GM15510 (cell line): ENCODE results near the gene FKBP8.

Experiments
- POLR2A ChIP-seq: IDR thresholded peaks from 3 replicates; pipeline ENCODE4 v1.6.1; 2011; ENCODE audit warnings: borderline replicate concordance; ENCODE audit not compliant: insufficient read length; ENCODE audit errors: extremely low read depth

FKBP8 gene

DNA sequence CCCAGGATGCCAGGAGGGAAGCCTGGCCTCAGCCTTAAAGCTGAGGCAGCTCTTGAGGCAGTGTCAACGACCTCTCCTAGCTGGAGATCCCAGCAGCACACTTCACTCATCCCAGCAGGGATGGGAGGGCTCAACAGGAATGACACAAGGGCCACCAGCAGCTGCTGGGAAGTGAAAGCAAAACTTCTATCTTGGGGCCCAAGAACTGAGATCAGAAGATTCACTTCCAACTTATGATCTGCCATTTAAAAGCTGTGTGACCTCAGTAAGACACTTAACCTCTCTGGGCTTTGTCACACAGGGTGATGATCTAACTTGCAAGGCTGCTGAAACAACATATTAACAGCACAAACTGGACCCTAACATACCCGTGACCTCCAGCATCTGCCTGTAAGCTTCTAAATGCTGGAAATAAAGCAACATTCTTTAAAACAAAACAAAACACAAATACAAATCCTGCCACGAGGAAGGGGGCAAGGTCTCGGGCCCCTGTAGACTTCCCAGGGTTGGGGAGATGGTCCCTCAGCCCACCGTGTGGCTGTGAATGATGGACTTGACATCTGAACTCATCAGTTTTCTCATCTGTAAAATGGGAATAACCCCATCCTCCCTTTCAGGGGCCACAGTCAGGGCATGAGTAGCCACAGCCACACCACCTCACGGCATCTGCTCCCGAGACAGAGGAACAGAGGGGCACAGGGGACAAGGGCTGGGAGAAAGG is 44.2 kb downstream of the FKBP8 start:
- TF ChIP-seq POLR2A, result no peak

DNA sequence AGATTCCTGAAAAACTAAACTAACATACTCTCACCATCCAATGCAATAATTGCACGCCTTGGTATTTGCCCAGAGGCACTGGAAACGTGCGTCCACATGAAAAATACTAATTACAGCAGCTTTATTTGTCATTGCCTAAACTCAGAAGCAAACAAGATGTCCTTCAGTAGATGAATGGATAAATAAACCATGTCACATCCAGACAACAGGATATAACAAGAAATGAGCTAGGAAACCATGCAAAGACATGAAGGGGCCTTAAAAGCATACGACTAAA is 46.5 kb downstream of the FKBP8 start:
- TF ChIP-seq POLR2A, result no peak

DNA sequence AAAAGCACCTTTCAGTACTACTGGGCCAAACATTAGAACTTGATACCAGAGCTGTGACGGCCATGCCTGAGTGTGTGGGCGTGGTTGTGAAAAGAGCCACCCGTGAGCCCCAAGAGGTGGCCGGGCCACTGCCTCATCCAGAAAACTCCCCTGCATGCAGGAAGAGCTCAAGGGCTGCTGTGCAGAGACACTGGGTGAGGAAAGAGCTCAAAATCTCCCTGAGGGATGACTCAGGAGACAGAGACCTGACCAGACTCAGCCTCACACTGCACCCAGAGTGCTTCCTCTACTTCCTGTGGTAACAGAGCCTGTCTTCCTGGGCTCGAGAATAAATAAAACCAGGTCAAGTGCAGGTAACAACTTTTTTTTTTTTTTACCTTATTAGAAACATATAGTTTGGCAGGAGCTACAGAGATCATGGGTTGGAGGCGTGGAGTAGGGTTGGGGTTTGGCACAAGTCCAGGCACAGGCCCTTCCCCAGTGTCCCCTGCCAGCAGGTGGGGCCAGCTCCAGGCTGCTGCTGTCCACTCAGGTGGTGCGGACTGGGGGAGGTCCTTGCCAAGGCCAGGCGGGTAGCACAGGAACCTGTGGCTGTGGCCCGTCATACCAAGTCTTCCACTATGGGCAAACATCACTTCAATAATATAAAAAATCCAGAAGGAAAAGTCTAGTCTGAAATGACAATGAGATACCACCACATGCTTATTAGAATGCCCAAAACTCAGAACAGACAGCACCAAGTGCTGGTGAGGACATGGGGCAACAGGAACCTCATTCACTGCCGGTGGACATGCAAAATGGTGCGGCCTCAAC is 47.0 kb downstream of the FKBP8 start:
- TF ChIP-seq POLR2A, result no peak

DNA sequence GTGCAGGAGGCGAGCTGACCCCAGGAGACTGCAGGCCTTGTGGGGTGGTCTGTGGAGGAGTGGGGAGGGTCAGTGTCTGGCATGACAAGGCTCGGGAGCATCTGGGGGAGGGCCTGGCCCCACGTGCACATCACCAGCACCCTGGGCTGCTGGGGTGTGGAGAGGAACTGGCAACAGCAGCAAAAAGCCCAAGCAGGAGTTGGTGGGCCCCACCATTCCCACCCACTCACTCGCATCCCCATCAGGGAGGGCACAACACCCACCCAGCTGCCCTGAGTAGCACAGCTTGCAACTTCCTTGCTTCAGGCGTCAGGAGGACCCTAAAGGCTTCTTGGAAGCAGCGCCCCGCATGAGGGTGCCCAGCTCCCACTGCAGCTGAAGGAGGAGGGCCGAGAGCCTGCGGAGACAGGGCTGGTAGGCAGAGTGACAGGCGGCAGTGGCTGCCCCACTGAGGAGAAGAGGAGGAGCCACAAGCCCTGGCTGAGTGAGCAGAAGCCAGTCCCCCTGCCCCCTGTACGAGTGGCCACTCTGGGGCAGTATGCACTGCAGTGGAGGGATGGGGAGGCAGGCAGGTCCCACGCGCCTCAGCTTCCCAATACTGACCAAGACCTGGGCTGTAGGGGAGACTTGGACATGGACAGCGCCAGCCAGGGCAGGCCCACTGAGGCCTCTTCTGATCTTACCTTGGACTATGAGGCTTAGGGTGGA is 48.0 kb downstream of the FKBP8 start:
- no peak for TF ChIP-seq POLR2A

DNA sequence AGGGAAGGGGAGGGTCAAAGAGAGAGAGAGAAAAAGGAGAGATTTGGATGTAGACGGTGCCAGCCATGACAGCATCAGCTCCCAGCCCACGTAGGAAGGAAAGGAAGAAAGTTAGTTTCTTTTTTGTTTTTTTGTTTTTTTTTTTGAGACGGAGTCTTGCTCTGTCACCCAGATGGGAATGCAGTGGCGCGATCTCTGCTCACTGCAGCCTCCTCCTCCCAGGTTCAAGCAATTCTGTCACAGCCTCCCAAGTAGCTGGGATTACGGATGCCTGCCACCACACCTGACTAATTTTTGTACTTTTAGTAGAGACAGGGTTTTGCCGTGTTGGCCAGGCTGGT is 49.1 kb downstream of the FKBP8 start:
- no peak for TF ChIP-seq POLR2A

DNA sequence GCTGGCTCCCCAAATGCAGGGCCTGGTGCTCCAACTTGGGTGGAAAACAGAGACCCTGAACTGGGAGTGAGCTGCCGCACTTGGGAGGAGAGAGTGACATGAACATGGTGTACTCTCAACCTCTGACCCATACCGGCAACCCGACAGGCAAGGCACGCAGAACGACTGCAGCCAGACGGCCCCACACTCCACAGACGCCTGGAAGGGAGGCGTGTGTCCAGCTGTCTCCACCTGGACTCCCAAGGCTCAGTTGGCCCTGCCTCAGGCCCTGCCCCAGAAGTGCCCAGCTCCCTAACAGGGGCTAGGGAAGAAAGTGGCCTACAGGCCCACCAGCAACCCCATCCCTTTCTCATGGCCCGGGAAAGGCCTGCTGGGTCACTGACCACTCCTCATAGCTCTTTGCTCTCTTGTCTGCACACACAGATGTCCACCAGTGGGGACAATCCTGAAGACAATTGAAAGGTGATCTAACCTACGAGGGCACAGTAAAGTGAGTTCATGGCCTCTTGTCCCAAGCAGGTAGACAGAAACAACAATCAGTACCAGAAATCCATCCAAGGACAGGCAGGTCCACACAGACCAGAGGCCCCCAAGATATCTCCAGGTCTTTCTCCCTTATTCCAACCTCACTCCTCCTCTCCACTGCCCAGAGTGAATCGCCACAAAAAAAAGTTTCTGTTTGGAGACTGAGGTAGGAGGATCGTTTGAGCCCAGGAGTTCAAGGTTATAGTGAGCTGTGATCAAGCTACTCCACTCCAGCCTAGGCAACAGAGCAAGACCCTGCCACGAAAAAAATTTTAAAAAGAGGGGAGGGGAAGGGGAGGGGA is 49.7 kb downstream of the FKBP8 start:
- no peak for TF ChIP-seq POLR2A

DNA sequence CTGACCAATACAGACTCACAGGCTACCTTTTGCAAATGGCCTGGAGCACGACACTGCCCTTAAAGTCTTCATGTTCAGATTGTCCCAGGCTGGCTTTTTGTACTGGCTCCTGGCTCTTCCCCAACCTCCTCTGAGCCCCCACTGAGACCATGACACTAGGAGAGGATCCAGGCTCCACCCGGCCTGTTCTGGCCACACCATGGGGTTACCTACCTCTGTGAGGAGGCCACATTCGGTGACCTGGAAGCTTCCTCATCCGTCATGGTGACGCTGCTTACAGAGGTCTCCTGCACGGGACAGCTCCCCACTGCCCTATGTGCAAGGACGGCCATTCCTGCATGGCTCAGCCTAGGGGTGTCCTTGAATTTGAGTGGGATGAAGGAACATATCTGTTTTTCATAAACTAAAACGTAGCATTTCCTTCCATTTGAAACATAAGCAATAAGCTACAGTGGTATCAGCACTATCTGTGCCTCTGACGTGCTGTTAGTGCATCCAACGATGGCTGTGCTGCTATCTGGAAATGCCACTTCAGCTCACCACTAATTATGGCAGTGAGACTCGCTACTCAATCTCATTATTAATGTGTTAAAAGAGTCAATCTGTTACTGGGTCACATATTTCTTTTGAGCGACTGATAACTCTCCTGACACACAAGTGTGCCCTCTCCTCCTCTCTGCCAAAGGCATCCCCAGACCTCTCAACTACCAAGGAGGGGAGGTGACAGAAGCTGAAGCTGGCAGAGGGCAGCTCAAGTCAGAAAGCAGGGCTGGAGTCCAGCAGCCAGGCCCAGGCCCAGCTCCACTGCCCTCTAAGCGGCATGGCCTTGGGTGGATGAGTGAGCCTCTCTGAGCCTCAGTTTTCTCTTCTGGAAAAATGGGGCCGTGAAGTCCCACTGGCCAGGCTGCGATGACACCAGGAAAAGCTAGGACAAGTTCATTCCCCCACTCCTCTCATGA is 51.1 kb downstream of the FKBP8 start:
- no peak for TF ChIP-seq POLR2A

DNA sequence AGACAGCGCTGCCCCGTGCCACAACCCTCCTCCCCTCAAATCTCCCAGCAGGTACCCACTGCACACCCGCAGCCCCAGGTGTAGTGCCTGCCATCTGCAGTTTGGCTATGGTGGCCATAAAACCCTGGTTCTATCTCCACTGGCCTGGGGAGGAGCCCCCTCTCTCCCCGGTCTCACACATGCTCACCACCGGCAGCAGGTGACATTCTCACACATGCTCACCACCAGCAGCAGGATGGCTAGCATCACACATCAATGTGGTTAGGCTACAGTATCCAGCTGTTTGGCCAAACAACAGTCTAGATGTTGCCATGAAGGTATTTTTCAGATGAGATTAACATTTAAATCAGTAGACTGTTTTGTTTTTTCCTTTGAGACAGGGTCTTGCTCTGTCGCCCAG is 52.6 kb downstream of the FKBP8 start:
- no peak for TF ChIP-seq POLR2A

DNA sequence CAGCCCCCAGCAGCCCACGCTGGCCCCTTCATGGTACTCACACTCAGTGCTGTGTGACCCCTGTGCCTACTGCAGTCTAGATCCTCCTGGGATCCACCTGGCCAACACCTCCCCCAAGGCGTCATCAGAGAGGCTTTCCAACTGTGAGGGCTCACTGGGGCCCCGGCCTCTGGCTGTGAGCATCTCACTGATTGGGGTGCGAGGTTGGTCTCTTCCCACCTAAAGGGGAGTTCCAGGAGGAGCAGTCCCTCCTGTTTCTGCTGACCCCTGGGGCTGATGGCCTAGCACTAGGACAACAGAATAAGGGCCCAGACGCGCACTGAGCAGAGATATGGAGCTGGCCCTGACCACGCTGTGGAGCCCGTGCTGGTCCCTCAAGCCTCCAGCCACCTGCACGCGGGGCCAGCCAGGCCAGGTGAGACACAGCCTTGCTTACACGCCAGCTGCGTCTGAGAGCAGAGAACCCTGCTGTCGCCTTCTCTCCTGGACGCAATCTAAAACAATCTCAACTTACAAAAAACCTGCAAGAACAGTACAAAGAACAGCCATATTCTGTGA is 53.7 kb downstream of the FKBP8 start:
- TF ChIP-seq POLR2A, result no peak

DNA sequence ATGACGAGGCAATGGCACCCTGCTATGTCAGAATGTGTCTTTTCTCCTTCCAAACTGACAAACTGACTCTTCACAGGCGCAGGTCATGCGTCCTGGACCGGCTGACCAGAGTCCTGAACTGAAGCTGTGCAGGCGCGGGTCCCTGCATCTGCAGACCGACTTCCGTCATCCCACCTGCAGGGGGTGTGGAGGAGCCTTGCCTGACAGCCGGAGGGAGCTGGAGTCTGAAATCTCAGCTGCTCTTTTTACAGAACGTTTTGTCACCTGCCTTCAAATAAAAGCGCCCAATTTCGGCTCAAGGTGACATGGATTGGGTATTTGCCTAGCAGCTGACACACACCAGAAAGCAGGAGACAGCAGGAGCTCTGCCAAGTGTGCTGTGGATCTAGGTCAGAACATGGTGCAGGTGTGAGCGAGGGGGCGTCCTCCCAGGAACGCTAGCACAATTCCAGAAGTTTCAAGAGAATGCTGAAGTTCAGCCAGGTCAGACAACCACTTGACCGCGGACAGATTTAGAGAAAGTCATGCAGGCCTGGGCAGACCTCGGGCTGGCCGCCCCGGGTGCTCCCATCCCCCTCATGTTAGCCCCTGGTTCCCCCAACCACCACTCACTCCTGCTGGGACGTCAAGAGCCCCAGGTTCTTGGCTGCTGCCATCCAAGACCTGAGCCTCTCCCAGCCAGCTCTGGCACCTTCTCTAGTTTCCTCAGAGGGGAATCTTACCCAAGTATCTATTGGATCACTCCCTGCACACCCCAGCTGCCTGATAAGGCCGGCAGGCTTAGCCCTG is 54.3 kb downstream of the FKBP8 start:
- no peak for TF ChIP-seq POLR2A

DNA sequence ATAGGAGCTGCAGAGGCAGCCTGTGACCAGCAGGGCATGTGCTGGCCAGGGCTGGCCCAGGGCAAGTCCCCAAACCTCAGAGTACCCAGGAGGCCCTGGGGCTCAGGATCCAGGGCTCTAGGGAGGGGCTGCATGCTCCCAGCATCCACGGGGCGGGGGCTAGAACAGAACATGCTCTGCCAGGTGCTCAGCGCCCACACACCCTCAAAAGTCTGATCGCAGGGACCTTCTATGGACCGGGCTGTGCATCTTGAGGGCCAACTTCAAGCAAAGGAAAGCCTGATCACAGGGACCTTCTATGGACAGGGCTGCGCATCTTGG is 55.0 kb downstream of the FKBP8 start:
- TF ChIP-seq POLR2A, result no peak

DNA sequence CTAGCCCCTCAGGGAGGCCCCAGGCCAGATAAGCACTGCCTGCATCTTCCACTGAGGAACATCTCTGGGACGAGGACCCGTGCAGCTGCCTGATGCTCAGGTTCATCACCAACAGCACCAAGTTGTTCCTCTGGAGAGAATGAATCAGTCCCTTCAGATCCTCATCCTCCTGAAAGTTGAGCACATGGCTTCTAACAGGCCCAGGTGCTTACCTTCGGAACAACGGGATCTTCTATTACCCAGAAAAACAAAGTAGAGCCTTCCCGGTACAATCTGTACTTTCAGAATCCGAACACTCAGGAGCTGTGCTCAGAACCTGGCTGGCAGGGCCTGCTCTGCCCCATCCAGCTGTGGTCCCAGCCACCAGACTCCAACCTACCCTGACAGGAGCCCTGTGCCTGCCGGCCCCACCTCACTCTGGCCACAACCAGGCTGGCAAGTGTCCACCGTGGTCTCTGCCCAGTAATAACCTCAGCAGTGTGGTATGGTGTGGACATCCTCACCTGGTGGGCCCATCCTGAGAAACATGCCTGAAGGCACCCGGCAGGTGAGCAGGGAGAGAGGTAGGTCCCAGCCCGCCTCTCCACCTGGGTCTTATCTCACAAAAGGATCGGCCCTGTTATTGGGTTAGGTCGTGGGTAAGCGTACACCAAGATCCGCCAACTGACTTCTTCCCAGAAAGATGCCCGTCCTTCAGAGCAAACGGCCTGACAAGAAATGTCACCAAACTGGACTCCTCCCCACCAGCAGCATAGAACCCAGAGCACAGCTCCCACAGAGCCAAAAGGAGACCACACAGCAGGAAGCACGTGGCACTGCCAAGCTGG is 55.6 kb downstream of the FKBP8 start:
- TF ChIP-seq POLR2A, result no peak
